ENCODE results near the gene MYO3B.

The MYO3B gene

DNA sequence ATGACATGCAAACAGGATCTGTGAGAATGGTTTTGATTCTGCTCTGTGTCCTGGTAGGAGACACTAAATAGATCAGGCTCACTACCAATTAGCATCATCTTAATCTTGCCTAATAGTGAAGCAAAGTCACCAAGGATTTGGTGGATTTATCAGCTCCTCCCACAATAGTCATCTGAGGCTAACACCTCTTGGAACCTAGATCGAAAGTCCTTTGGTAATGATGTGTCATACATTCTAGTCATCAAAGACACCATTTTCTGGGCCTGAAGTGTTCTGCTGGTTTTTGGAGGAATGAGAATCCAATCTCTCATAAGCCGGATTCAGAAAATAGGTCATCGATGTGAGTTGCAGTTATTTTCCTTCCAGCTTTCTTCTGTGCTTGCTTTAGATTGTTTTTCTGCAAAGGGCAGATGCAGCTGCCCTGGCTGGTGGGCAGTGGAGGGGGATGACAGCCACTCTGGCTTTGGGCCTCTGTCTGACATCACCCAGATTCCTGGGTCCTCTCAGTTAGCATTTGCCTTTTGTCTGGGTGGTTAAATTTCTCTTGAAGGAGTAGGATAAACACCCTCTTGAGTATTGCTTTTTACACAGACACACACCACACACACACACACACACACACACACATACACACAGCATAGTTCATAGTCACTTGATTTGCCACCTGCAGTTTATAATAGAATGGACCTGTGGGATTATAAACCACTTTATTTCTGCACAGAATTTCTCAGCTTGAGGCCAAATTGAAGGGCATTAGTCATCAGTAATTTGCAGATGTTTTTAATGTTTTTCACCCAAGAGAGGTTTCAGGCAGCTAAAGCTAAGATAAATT, at the start of gene MYO3B:
MYO3B (plus strand) TSS at position 198 of the 832 bp plus-strand sequence; CDS start at position 339, 141 bp downstream.
- peak; percentile 56 for DNase-seq

DNA sequence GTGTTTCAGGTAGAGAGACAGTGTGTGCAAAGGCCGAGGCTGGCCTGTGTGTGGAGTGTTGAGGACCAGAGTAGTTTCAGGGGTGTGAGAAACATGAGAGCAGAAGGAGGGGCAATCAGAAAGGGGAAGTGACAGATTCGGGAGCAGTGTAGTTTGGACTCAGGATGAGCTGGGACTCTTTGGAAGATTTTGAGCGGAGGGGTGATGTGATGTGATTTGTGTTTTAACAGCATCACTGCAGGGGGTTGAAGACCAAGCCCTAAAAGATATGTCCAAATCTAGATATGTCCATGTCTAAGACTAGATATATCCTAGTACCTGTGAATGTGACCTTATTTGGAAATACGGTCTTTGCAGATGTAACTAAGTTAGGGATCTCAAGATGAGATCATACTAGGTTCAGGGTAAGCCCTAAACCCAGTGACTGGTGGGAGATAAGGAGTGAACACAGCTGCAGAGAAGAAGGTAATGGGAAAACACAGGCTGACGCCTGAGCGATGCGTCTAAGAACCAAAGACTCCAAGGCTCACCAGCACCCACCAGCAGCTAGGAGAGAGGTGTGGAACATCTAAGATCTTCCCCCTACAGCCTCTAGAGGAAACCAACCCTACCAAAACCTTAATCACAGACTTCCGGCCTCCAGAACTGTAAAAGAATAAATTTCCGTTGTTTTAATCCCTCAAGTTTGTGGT, 38.5 kb upstream of the MYO3B start:
- no peak for DNase-seq

DNA sequence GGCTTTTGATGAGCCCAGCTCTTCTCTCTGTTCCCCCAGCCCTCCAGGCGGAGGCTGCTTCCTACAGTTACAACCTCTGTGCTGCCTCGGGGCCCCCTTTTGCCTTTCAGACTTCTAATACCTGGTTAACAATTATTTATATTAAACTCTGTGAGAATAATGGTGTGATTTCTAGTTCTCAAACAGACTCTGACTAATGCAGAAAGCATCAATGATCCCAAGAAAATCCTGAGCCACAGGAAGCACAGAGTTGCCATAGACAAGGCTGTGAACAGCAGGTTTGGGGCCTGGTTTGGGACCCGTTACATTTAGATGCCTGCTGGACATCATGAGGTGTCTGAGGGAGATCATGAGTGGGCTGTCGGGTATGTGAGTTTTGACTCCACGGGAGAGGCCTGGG, 37.4 kb upstream of the MYO3B start:
- DNase-seq: no peak

DNA sequence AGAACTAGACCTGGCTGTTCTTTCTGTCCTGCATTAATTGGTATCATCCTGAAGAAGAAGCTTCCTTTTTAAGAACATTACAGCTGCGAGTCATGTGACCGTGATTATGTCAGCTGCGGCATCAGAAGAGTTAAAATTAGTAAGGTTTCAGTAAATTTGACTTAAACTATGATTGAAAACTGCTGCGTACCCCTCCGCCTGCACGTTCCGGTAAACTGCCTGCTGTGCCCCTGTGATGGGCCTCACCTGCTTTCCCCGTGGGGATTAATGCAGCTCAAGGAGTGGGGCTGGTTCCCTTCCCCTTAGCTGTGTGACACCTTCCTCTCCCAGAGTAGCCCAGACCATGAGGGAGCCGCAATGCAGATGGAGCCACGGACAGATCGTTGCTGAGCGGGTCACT, 36.1 kb upstream of the MYO3B start:
- no peak for DNase-seq

- DNase-seq: no peak
Observed at GRCh38 chr2:170142502-170142901, 35.4 kb upstream of the MYO3B start.

DNA sequence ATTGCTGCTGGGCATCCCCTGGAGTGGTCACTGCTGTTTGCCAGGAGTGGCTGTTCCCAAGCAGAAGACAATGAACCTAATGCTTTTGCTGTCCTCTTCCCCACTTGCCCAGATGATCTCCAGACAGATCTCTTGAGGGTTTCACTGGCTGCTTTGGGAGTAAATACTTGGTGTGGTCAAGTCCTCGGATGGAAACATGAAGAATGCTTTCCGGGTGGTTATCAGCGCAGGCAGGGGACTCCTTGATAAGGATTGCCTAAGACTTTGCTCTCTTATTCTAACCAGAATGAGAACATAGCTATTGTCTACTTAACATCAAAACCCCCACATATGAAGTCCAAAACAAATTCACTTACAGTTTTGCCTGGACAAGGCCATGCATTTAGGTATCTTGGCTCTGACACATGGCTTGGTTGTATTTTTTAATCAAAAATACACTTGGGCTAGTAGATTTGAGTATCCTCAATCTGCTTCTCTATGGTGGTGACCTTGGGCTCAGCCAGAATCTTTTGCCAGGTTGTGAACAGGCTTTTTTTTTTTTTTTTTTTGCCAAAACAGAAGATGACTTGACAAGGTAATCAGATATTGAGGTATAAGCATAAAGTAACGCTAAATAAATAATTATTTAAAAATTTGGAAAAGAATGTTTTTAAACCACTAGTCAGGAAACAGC, 34.8 kb upstream of the MYO3B start:
- DNase-seq: no peak

DNA sequence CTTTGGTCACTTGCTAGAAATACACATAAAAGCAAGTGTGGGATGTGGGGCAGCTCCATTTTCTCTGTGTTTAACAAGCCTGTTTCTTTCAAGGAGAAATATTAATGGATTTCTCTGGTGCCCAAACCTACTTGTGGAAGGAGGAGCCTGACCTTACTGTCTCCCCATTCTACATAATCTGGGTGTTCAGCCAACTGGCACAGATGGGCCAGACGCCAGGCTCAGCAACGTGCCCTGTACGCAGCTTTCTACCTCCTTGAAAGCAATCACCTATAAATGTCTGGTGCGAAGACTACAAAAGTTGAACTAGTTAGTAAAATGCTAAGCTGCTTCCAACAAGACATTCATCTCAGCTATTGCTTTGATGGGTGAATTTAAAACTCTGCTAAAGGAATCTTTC, 33.2 kb upstream of the MYO3B start:
- no peak for DNase-seq

GRCh38 chr2:170145191-170145590, 32.8 kb upstream of the MYO3B start:
- DNase-seq: no peak

DNA sequence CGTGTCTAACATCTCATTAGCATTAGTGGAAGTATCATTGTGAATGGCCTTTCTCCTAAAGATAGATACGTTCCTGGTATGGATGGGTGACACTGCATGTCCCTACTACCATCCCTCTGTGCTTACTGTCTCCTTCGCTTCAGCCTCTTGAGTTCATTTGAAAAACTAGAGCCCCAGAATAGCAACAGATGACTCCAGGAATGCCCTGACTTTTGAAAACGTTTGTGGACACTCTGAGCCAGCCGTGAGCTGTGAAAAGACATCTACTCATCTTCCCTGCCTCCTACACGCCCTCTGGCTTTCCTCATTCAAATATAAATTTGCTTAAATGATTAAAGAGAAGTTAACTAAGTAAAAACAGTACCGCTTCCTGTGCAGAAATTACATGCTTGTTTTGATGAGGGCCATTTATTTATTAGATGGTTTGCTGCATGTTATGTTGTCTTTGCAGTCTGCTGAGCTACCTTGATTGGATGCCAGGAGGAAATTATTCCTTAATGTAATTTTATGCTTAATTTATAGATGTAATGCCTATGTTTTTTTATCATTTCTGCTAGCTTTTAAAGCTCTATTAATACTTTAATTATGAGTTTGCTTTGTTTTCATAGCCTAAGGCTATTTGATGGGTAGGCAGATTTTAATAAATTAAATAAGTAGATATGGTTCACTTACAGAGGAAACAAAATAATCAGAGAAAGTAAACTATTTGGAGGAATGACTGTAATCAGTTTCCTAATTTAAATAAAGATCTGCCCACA, 32.1 kb upstream of the MYO3B start:
- DNase-seq: no peak

GRCh38 chr2:170146784-170147183, 31.2 kb upstream of the MYO3B start:
- peak; percentile 28 for DNase-seq

DNA sequence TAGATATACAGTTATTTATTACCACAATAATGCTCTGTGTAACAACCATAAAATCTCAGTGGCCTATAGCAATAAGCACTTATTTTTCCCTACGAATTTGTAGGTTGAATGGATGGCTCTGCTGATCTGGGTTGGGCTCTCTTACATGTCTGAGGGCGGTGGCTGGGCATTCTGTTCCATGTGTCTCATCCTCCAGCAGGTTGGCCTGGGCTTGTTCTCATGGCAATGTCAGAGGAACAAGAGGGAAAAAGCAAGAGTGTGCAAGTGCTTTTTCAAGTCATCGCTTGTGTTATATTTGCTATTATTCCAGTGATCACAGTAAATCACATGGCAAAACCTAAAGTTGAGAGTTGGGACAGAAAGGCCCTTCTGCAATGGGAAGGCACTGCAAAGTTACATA, 30.4 kb upstream of the MYO3B start:
- DNase-seq: no peak

GRCh38 chr2:170148161-170148560, 29.8 kb upstream of the MYO3B start:
- no peak for DNase-seq

- no peak for DNase-seq
Observed at GRCh38 chr2:170152421-170152820, 25.5 kb upstream of the MYO3B start.

DNA sequence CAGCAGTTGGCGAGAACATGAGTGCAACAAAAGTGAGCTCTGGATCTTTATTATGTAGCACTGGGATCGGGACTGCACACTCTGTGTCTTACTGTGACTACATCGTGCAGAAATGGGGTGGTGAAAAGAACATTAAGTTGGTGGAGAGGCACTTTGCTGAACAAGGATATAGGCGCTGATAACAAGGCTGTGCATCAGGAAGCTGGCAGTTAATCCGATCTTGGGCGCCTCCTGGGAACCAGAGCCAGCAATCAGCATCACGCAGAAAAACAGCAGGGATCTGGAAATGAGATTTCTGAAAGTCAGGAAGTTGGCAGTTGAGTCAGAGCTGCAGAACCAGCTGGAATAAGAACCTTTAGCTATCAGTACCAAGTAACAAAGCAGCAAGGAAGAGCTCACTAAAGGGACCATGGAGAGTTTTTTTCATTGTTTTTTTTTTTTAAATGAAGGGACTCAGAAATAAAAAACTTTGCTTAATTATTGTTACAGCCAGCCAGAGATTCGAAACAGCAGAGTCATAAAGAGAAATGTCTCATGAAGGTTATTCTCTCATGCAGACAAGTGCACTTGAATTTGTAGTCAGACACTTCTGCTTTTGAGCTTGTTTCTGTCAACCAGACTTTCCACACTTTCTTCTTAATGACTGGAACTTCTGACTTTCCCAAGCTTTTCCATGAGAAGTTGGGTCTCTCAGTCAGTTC, 22.8 kb upstream of the MYO3B start:
- no peak for DNase-seq

DNA sequence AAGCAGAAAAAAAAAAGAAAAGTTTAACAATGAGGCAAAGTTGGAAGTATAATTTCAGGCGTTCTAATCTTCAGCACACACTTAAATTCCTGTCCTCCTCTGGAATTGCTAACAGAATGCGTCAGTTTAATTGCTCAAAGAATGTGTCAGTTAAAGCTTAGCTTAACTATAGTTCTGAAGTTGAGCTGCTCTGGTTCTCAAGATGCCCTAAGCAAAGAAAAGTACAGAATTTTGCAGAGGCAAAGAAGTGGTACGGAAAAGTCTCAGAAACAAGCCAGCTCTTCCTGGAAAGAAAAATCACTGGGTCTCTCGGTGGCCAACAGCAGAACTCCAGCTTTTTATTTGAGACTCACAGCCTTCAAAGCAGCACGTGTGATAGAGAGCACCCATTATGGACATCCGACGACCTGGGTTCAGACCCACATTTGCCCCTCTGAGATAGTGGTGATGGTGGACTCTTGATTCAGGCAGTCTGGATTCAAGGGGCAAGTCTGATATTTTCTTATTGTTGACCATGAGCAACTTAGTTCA, 22.2 kb upstream of the MYO3B start:
- DNase-seq: no peak

- DNase-seq: no peak
Observed at GRCh38 chr2:170156592-170156991, 21.4 kb upstream of the MYO3B start.

GRCh38 chr2:170157025-170157684, 20.8 kb upstream of the MYO3B start:
- no peak for DNase-seq

DNA sequence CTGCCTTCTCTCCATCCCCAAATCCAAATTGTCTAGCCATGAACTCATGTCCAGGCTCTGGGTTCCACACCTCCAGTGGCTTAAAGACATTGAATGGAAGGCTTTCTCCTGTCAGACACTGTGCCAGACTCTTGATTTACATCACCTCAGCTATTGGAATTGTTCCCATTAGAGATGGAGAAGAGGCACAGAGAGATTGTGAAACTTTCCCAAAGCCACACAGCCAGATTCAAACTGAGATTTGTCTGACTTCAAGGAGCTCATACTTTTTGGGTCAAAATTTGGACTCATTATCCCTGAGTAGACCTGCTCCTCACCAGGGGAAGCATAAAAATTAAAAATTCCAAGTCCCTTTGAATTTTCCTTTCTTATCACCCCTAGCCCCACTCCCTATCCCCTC, 18.9 kb upstream of the MYO3B start:
- no peak for DNase-seq

- DNase-seq: no peak
Observed at GRCh38 chr2:170161516-170162270, 16.3 kb upstream of the MYO3B start.

GRCh38 chr2:170162271-170162632, 15.7 kb upstream of the MYO3B start:
- no peak for DNase-seq

Data from NCI-H748 treated with DMSO at 0.1 percent for 48 hours (cell line).